Breast epithelium (tissue), 3 donors: ENCODE data around the gene PROCA1.

Experiments used
- POLR2A ChIP-seq: fragments of 450-650 bp; IDR thresholded peaks from one replicate; pipeline ENCODE4 v1.6.1; 2016; ENCODE audit warnings: antibody characterized with exemption, mild to moderate bottlenecking, moderate library complexity
- POLR2AphosphoS5 ChIP-seq, 3 donors: sonication (generic); formaldehyde crosslinking; IDR thresholded peaks; one replicate each; pipeline ENCODE4 v1.6.1; 2017; ENCODE audit warnings: antibody characterized with exemption in 3 of 3
- TF ChIP-seq, protein P1 (sequence below), 3 donors: fragments of 450-650 bp; IDR thresholded peaks; one replicate each; pipeline ENCODE4 v1.5.1; 2016 to 2017; ENCODE audit warnings: antibody characterized with exemption in 3 of 3, mild to moderate bottlenecking in 3 of 3, moderate library complexity in 3 of 3

- TF ChIP-seq, protein P1, sequence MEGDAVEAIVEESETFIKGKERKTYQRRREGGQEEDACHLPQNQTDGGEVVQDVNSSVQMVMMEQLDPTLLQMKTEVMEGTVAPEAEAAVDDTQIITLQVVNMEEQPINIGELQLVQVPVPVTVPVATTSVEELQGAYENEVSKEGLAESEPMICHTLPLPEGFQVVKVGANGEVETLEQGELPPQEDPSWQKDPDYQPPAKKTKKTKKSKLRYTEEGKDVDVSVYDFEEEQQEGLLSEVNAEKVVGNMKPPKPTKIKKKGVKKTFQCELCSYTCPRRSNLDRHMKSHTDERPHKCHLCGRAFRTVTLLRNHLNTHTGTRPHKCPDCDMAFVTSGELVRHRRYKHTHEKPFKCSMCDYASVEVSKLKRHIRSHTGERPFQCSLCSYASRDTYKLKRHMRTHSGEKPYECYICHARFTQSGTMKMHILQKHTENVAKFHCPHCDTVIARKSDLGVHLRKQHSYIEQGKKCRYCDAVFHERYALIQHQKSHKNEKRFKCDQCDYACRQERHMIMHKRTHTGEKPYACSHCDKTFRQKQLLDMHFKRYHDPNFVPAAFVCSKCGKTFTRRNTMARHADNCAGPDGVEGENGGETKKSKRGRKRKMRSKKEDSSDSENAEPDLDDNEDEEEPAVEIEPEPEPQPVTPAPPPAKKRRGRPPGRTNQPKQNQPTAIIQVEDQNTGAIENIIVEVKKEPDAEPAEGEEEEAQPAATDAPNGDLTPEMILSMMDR (IDR thresholded peaks at IDR 0.05) = no peak
- TF ChIP-seq POLR2A (no peak), POLR2AphosphoS5 (IDR thresholded peaks at IDR 0.05) (no peak)
Observed at GRCh38 chr17:28662527-28662829, 49.2 kb downstream of the PROCA1 start.
